Spleen (tissue), 11 donors: Measurements from ENCODE around the gene SYNPO. TPM values are rescaled to one million over a fixed set of nuclear protein-coding genes. Genes with fewer than 3 reads are reported as not detected.

ENCODE experiments used
- DNase-seq: peaks from one replicate; pipeline ENCODE4 v3.0.0-alpha.2; 2020
- H3K27ac ChIP-seq, 8 donors: fragments of 200-600 bp; sonication (generic) in 7 of 8; 1 replicate in 4 of 8; 2 replicates in 4 of 8; pipeline versions ENCODE4 v1.5.0 to v1.8.0; 2016 to 2021; ENCODE audit warnings: inconsistent platforms in 4 of 8, mild to moderate bottlenecking in 4 of 8, moderate library complexity in 1 of 8
- H3K27me3 ChIP-seq, 7 donors: fragments of 200-600 bp; sonication (generic) in 6 of 7; replicated peaks in 1 of 7; 1 replicate in 4 of 7; 2 replicates in 3 of 7; pipeline versions ENCODE4 v1.5.0 to v1.8.0; 2016 to 2021; ENCODE audit warnings: inconsistent platforms in 3 of 7, mild to moderate bottlenecking in 1 of 7
- H3K36me3 ChIP-seq, 6 donors: fragments of 200-600 bp; sonication (generic) in 5 of 6; 1 replicate in 4 of 6; 2 replicates in 2 of 6; pipeline versions ENCODE4 v1.5.0 to v1.8.0; 2016 to 2021; ENCODE audit warnings: inconsistent platforms in 2 of 6
- H3K4me1 ChIP-seq, 6 donors: fragments of 200-600 bp; sonication (generic) in 5 of 6; 1 replicate in 3 of 6; 2 replicates in 3 of 6; pipeline versions ENCODE4 v1.5.0 to v1.8.0; 2016 to 2021; ENCODE audit warnings: inconsistent platforms in 3 of 6
- H3K4me3 ChIP-seq, 8 donors: fragments of 200-600 bp; sonication (generic) in 7 of 8; 1 replicate in 4 of 8; 2 replicates in 4 of 8; pipeline versions ENCODE4 v1.5.0 to v1.8.0; 2016 to 2021; ENCODE audit warnings: inconsistent platforms in 4 of 8, mild to moderate bottlenecking in 4 of 8, moderate library complexity in 2 of 8
- H3K9me3 ChIP-seq, 8 donors: fragments of 200-600 bp; sonication (generic) in 7 of 8; 1 replicate in 4 of 8; 2 replicates in 4 of 8; pipeline versions ENCODE4 v1.5.0 to v1.8.0; 2016 to 2021; ENCODE audit warnings: inconsistent platforms in 4 of 8
- CTCF ChIP-seq, 11 experiments: fragments of 200-600 bp in 7 of 11; fragments of 450-650 bp in 4 of 11; sonication (generic) in 4 of 11; IDR thresholded peaks in 8 of 11; conservative IDR thresholded peaks in 3 of 11; 1 replicate in 7 of 11; 2 replicates in 4 of 11; pipeline versions ENCODE4 v1.4.0 to v1.8.0; 2016 to 2021; ENCODE audit warnings: antibody characterized with exemption in 11 of 11, inconsistent platforms in 4 of 11, mild to moderate bottlenecking in 1 of 11
- POLR2A ChIP-seq, 3 donors: fragments of 450-650 bp; IDR thresholded peaks; one replicate each; pipeline ENCODE4 v1.5.1; 2017; ENCODE audit warnings: antibody characterized with exemption in 3 of 3, mild to moderate bottlenecking in 1 of 3
- POLR2AphosphoS5 ChIP-seq, 3 donors: sonication (generic); formaldehyde crosslinking; IDR thresholded peaks; one replicate each; pipeline ENCODE4 v1.5.1; 2017; ENCODE audit warnings: antibody characterized with exemption in 3 of 3
- WGBS, 5 donors: extraction: QIAGEN DNeasy Blood & Tissue Kit in 3 of 5; methylation state at CpG; one replicate each; pipeline versions ENCODE4 v1.1.5 to v1.1.7; 2013 to 2018; 5-methylcytosine and 5-hydroxymethylcytosine counted together
- intact Hi-C: fragments of 100-400 bp; cut with DNase I; formaldehyde crosslinking; loops from one replicate; pipeline ENCODE4 v1.15.0; 2023; ENCODE audit warnings: low total_unique reads
- polyA plus RNA-seq, 3 donors: library from polyadenylated mRNA; stranded (reverse); fragments of 200-250 nt; gene quantifications; one replicate each; pipeline ENCODE4 v1.2.1, GENCODE V29; 2013
- total RNA-seq, 7 donors: library from RNA; depleted of rRNA in 3 of 7; stranded (reverse); fragments of >200 nt in 3 of 7; fragmentation: NEBNext Ultra II Directional in 4 of 7; extraction: Animal tissue kit (Norgen Biotek cat#: 25700) in 4 of 7; gene quantifications; one replicate each; pipeline versions ENCODE4 v1.1.0 to v1.2.1, GENCODE V29; 2016 to 2021
- donor health status: healthy with polysubstance abuse.
- donor health status: DM: no; HTN: no; CAD: no; lungs with moderate emphysema.
- donor health status: DM: no; HTN: no; CAD: no.
- donor health status: Bipolar disorder and iron deficiency.
- donor health status: healthy.
- donor health status: DM: no; HTN: no; CAD: no.
- donor health status: DM: yes; HTN: yes; CAD: no.

Gene SYNPO
- total and polyA plus RNA-seq, 10 donors = 6.9 to 133 (median 45.9) TPM

- TF ChIP-seq POLR2AphosphoS5 (IDR thresholded peaks at IDR 0.05) = no peak
- peak; percentile 69 for DNase-seq
- Histone ChIP-seq H3K27me3 (no peaks in the 10 kb centered on the region), H3K36me3 (no peaks in the 10 kb centered on the region), H3K4me1 (peaks cover 0 to 60% (median 29%) of the 10 kb centered on the region in 6 donors), H3K4me3 (no peak overlapping the region), H3K27ac (no peak overlapping the region), H3K9me3 (no peaks in the 10 kb centered on the region)
- intact Hi-C loops = no loop called here
- 78 to 88% (median 84%) methylated on average over 7 of the region's 7 CpGs for WGBS, 5 donors
Measured at GRCh38 chr5:150593996-150594395, 46.5 kb upstream of the SYNPO start.

GRCh38 chr5:150595466-150596031 lies 44.9 kb upstream of the SYNPO start:
- DNase-seq = peak; percentile 55
- no peaks in the 10 kb centered on the region for H3K27me3 ChIP-seq
- H3K4me1 ChIP-seq = peaks cover 0 to 69% (median 36%) of the 10 kb centered on the region in 6 donors
- 57 to 67% (median 61%) methylated on average over 10 to 12 of the region's 12 CpGs for WGBS, 5 donors
- H3K36me3 ChIP-seq = no peaks in the 10 kb centered on the region
- peak overlapping the region in 3 of 8 donors; percentile 9 to 42 (median 18) for H3K27ac ChIP-seq
- no peaks in the 10 kb centered on the region for H3K9me3 ChIP-seq
- no peak for TF ChIP-seq POLR2AphosphoS5 (IDR thresholded peaks at IDR 0.05)
- TF ChIP-seq CTCF (IDR thresholded peaks at IDR 0.05 in 8 of 11, conservative IDR thresholded peaks at IDR 0.05 in 3 of 11) = no peak
- TF ChIP-seq POLR2A (IDR thresholded peaks at IDR 0.05) = no peak
- H3K4me3 ChIP-seq = no peak overlapping the region
- intact Hi-C loops = no loop called here

- H3K27ac ChIP-seq = peak overlapping the region in 3 of 8 donors; percentile 9 to 42 (median 18)
- 77 to 83% (median 82%) methylated on average over 9 of the region's 9 CpGs for WGBS, 5 donors
- H3K36me3 ChIP-seq = no peaks in the 10 kb centered on the region
- no peak for TF ChIP-seq CTCF (IDR thresholded peaks at IDR 0.05 in 8 of 11, conservative IDR thresholded peaks at IDR 0.05 in 3 of 11)
- no peak for TF ChIP-seq POLR2A (IDR thresholded peaks at IDR 0.05)
- TF ChIP-seq POLR2AphosphoS5 (IDR thresholded peaks at IDR 0.05) = no peak
- no peak overlapping the region for H3K4me3 ChIP-seq
- H3K27me3 ChIP-seq = no peaks in the 10 kb centered on the region
- peaks cover 0 to 69% (median 34%) of the 10 kb centered on the region in 6 donors for H3K4me1 ChIP-seq
- peak; percentile 47 for DNase-seq
- no peaks in the 10 kb centered on the region for H3K9me3 ChIP-seq
- intact Hi-C loops = no loop called here
Measured at GRCh38 chr5:150596313-150596712, 44.1 kb upstream of the SYNPO start.

- Histone ChIP-seq H3K36me3 (no peaks in the 10 kb centered on the region), H3K4me1 (peaks cover 0 to 71% (median 35%) of the 10 kb centered on the region in 6 donors), H3K9me3 (no peaks in the 10 kb centered on the region), H3K4me3 (no peak overlapping the region), H3K27me3 (no peaks in the 10 kb centered on the region), H3K27ac (no peak overlapping the region)
- TF ChIP-seq POLR2AphosphoS5 (IDR thresholded peaks at IDR 0.05) (no peak), POLR2A (IDR thresholded peaks at IDR 0.05) (no peak), CTCF (IDR thresholded peaks at IDR 0.05 in 8 of 11, conservative IDR thresholded peaks at IDR 0.05 in 3 of 11) (no peak)
- WGBS, 5 donors = 52 to 78% (median 65%) methylated on average over 3 of the region's 3 CpGs
- peak; percentile 4 for DNase-seq
- intact Hi-C loops = no loop called here
Measured at GRCh38 chr5:150596826-150597225, 43.6 kb upstream of the SYNPO start.
